Activated CD8-positive, alpha-beta memory T cell treated with anti-CD3 and anti-CD28 coated beads, Interleukin-2, amount 50 U/mL, for 1 hour (primary cell): Measurements from ENCODE around the gene TPPP.
"Not testable (repeated sequence)": the region's sequence is repeated elsewhere in the genome, so short reads cannot be mapped to it uniquely, and the experiment has no call there.

Experiments used
- DNase-seq: peaks from one replicate; pipeline ENCODE4 v3.0.0-alpha.2; 2020; ENCODE audit errors: extremely low read depth

The TPPP gene

GRCh38 chr5:694042-694431 lies 885 bp upstream of the TPPP start:
- DNase-seq, result not testable (repeated sequence)

GRCh38 chr5:692529-693041 lies 567 bp downstream of the TPPP start:
- DNase-seq, result not testable (repeated sequence)

GRCh38 chr5:691817-692528 lies 1.2 kb downstream of the TPPP start:
- no peak for DNase-seq

- not testable (repeated sequence) for DNase-seq
These were observed 2.1 kb downstream of the TPPP start for GRCh38 chr5:691049-691448.

GRCh38 chr5:690293-690692 lies 2.9 kb downstream of the TPPP start:
- DNase-seq, result not testable (repeated sequence)

- DNase-seq, result not testable (repeated sequence)
These were observed 4.7 kb downstream of the TPPP start for GRCh38 chr5:688348-689010.

GRCh38 chr5:686936-687335 lies 6.2 kb downstream of the TPPP start:
- not testable (repeated sequence) for DNase-seq

- not testable (repeated sequence) for DNase-seq
These were observed 7.0 kb downstream of the TPPP start for GRCh38 chr5:686172-686523.

GRCh38 chr5:685262-686171 lies 7.6 kb downstream of the TPPP start:
- DNase-seq, result no peak

- DNase-seq, result no peak
These were observed 8.4 kb downstream of the TPPP start for GRCh38 chr5:684751-685216.

- DNase-seq, result no peak
These were observed 9.3 kb downstream of the TPPP start for GRCh38 chr5:683551-684481.

GRCh38 chr5:682651-683358 lies 10.3 kb downstream of the TPPP start:
- not testable (repeated sequence) for DNase-seq

GRCh38 chr5:682216-682615 lies 10.9 kb downstream of the TPPP start:
- not testable (repeated sequence) for DNase-seq

GRCh38 chr5:681317-682191 lies 11.6 kb downstream of the TPPP start:
- not testable (repeated sequence) for DNase-seq

GRCh38 chr5:680836-681235 lies 12.3 kb downstream of the TPPP start:
- not testable (repeated sequence) for DNase-seq

GRCh38 chr5:680118-680795 lies 12.9 kb downstream of the TPPP start:
- DNase-seq, result not testable (repeated sequence)

- DNase-seq, result not testable (repeated sequence)
These were observed 13.8 kb downstream of the TPPP start for GRCh38 chr5:679166-679895.

GRCh38 chr5:678521-678920 lies 14.6 kb downstream of the TPPP start:
- DNase-seq, result not testable (repeated sequence)
